Measurements from ENCODE around the gene FAM153A. TPM values are rescaled to one million over a fixed set of nuclear protein-coding genes. Genes with fewer than 3 reads are reported as not detected.
"Not testable (repeated sequence)": the region's sequence is repeated elsewhere in the genome, so short reads cannot be mapped to it uniquely, and the experiment has no call there.

The FAM153A gene
- 1 to 10 TPM in 1 of 4 donors, under 1 TPM in 2, not detected in 1; 0.40 to 1.3 (median 0.75) TPM for polyA plus RNA-seq (ENCODE audit: insufficient read length in 4 of 4)

GRCh38 chr5:177782792-177783633 lies at the start of gene FAM153A:
TSS of gene FAM153A (minus strand) at chr5:177782899.
- DNase-seq (ENCODE audit: low read depth in 4 of 4, low spot score in 3 of 4): not testable (repeated sequence)

- not testable (repeated sequence) for DNase-seq (ENCODE audit: low read depth in 4 of 4, low spot score in 3 of 4)
Observed at GRCh38 chr5:177832287-177832686, 49.6 kb upstream of the FAM153A start.

- DNase-seq (ENCODE audit: low read depth in 4 of 4, low spot score in 3 of 4): not testable (repeated sequence)
Observed at GRCh38 chr5:177826073-177826472, 43.4 kb upstream of the FAM153A start.

- not testable (repeated sequence) for DNase-seq (ENCODE audit: low read depth in 4 of 4, low spot score in 3 of 4)
Observed at GRCh38 chr5:177824776-177825175, 42.1 kb upstream of the FAM153A start.

- not testable (repeated sequence) for DNase-seq (ENCODE audit: low read depth in 4 of 4, low spot score in 3 of 4)
Observed at GRCh38 chr5:177822489-177822888, 39.8 kb upstream of the FAM153A start.

GRCh38 chr5:177819664-177820063 lies 37.0 kb upstream of the FAM153A start:
- DNase-seq (ENCODE audit: low read depth in 4 of 4, low spot score in 3 of 4): not testable (repeated sequence)

- not testable (repeated sequence) for DNase-seq (ENCODE audit: low read depth in 4 of 4, low spot score in 3 of 4)
Observed at GRCh38 chr5:177812814-177813425, 30.2 kb upstream of the FAM153A start.

- DNase-seq (ENCODE audit: low read depth in 4 of 4, low spot score in 3 of 4): not testable (repeated sequence)
Observed at GRCh38 chr5:177812160-177812743, 29.6 kb upstream of the FAM153A start.

GRCh38 chr5:177809209-177809913 lies 26.7 kb upstream of the FAM153A start:
- not testable (repeated sequence) for DNase-seq (ENCODE audit: low read depth in 4 of 4, low spot score in 3 of 4)

GRCh38 chr5:177808420-177808819 lies 25.7 kb upstream of the FAM153A start:
- not testable (repeated sequence) for DNase-seq (ENCODE audit: low read depth in 4 of 4, low spot score in 3 of 4)

- DNase-seq (ENCODE audit: low read depth in 4 of 4, low spot score in 3 of 4): not testable (repeated sequence)
Observed at GRCh38 chr5:177807265-177807664, 24.6 kb upstream of the FAM153A start.

GRCh38 chr5:177801427-177801826 lies 18.7 kb upstream of the FAM153A start:
- DNase-seq (ENCODE audit: low read depth in 4 of 4, low spot score in 3 of 4): not testable (repeated sequence)

- DNase-seq (ENCODE audit: low read depth in 4 of 4, low spot score in 3 of 4): not testable (repeated sequence)
Observed at GRCh38 chr5:177798237-177798840, 15.6 kb upstream of the FAM153A start.

GRCh38 chr5:177793272-177793671 lies 10.6 kb upstream of the FAM153A start:
- DNase-seq (ENCODE audit: low read depth in 4 of 4, low spot score in 3 of 4): not testable (repeated sequence)

- DNase-seq (ENCODE audit: low read depth in 4 of 4, low spot score in 3 of 4): not testable (repeated sequence)
Observed at GRCh38 chr5:177791649-177792048, 8.9 kb upstream of the FAM153A start.

- DNase-seq (ENCODE audit: low read depth in 4 of 4, low spot score in 3 of 4): not testable (repeated sequence)
Observed at GRCh38 chr5:177782169-177782568, 530 bp downstream of the FAM153A start.

- not testable (repeated sequence) for DNase-seq (ENCODE audit: low read depth in 4 of 4, low spot score in 3 of 4)
Observed at GRCh38 chr5:177771206-177771605, 11.5 kb downstream of the FAM153A start.

- DNase-seq (ENCODE audit: low read depth in 4 of 4, low spot score in 3 of 4): not testable (repeated sequence)
Observed at GRCh38 chr5:177770646-177771045, 12.1 kb downstream of the FAM153A start.

- DNase-seq (ENCODE audit: low read depth in 4 of 4, low spot score in 3 of 4): not testable (repeated sequence)
Observed at GRCh38 chr5:177763737-177764508, 18.8 kb downstream of the FAM153A start.
